HG03442 (cell line): ENCODE data around the gene MAGI2.
"Not testable (repeated sequence)": the region's sequence is repeated elsewhere in the genome, so short reads cannot be mapped to it uniquely, and the experiment has no call there.

Experiments used
- ATAC-seq: cut with Tn5 transposase; IDR thresholded peaks from one replicate; pipeline ENCODE4 v1.9.1; 2021; ENCODE audit warnings: mild to moderate bottlenecking, moderate library complexity; ENCODE audit not compliant: unreplicated experiment

Gene MAGI2

GRCh38 chr7:78023191-78023590, 1430.3 kb downstream of the MAGI2 start:
- no peak for ATAC-seq

- ATAC-seq = no peak
Measured at GRCh38 chr7:78022165-78022564, 1431.3 kb downstream of the MAGI2 start.

- no peak for ATAC-seq
Measured at GRCh38 chr7:78020874-78021249, 1432.6 kb downstream of the MAGI2 start.

- peak; percentile 40 for ATAC-seq
Measured at GRCh38 chr7:78020136-78020873, 1433.2 kb downstream of the MAGI2 start.

- ATAC-seq = peak; percentile 84
Measured at GRCh38 chr7:78019447-78020135, 1433.9 kb downstream of the MAGI2 start.

- ATAC-seq = no peak
Measured at GRCh38 chr7:78018641-78019446, 1434.6 kb downstream of the MAGI2 start.

GRCh38 chr7:78017591-78018100, 1435.8 kb downstream of the MAGI2 start:
- no peak for ATAC-seq

GRCh38 chr7:78015574-78016260, 1437.8 kb downstream of the MAGI2 start:
- no peak for ATAC-seq

GRCh38 chr7:78014401-78014800, 1439.1 kb downstream of the MAGI2 start:
- no peak for ATAC-seq

- ATAC-seq = no peak
Measured at GRCh38 chr7:78013386-78013785, 1440.1 kb downstream of the MAGI2 start.

- ATAC-seq = no peak
Measured at GRCh38 chr7:78011642-78012041, 1441.8 kb downstream of the MAGI2 start.

- no peak for ATAC-seq
Measured at GRCh38 chr7:78007231-78007630, 1446.2 kb downstream of the MAGI2 start.

- ATAC-seq = no peak
Measured at GRCh38 chr7:78006063-78006755, 1447.3 kb downstream of the MAGI2 start.

GRCh38 chr7:78002715-78003114, 1450.8 kb downstream of the MAGI2 start:
- ATAC-seq = no peak

- ATAC-seq = no peak
Measured at GRCh38 chr7:78002021-78002420, 1451.4 kb downstream of the MAGI2 start.

- not testable (repeated sequence) for ATAC-seq
Measured at GRCh38 chr7:77999168-77999567, 1454.3 kb downstream of the MAGI2 start.

- ATAC-seq = no peak
Measured at GRCh38 chr7:77995717-77996116, 1457.8 kb downstream of the MAGI2 start.

GRCh38 chr7:77993838-77994237, 1459.6 kb downstream of the MAGI2 start:
- ATAC-seq = no peak

GRCh38 chr7:77991656-77992055, 1461.8 kb downstream of the MAGI2 start:
- no peak for ATAC-seq

GRCh38 chr7:77989981-77990566, 1463.4 kb downstream of the MAGI2 start:
- no peak for ATAC-seq
